ENCODE measurements around the gene KATNIP. TPM values are rescaled to one million over a fixed set of nuclear protein-coding genes. Genes with fewer than 3 reads are reported as not detected.
A peak's percentile ranks its signal among the peaks of the same experiment; 100 is the strongest.

KATNIP gene
- total and polyA plus RNA-seq, 9 of the 15 experiments (the other 6 are each of a cell fraction or from before 2014, with no cell fraction given): 1.7 to 13.2 (median 8.0) TPM

GRCh38 chr16:27571433-27572326 is 21.7 kb downstream of the KATNIP start:
- ChIA-PET POLR2A (interaction anchor here (1.0 to 1.6 kb wide), 2 partner anchors 9 to 58 kb away, joined by 3 to 5 read pairs; no protein-coding TSS in a partner anchor), CTCF (ENCODE audit: low intra/inter-chr PET ratio) (no interaction called here)
- in situ Hi-C loops (cut with MboI): no loop called here
- no peak overlapping the region for H3K27ac ChIP-seq (ENCODE audit: extremely low read depth, low read depth, low read length)
- peaks cover 2% of the 10 kb centered on the region; the same call in 1 of the 3 replicates for H3K36me3 ChIP-seq (ENCODE audit: control insufficient read depth, insufficient read depth, low read length)
- no peak overlapping the region for H3K4me3 ChIP-seq
- BruUV-seq (replicated peaks): no TSS peak
- 0 out of 3 replicates have a peak, but pooled peaks cover 2% of the 10 kb centered on the region for H3K79me2 ChIP-seq (ENCODE audit: control insufficient read depth, insufficient read depth, low read length)
- H3K4me2 ChIP-seq (ENCODE audit: insufficient read depth, low read length): no peak overlapping the region
- intact Hi-C loops (cut with micrococcal nuclease): no loop called here
- H3K4me1 ChIP-seq (replicated peaks in 1 of 2; ENCODE audit: control insufficient read depth in 2 of 2, insufficient read depth in 2 of 2, low read length in 2 of 2): peaks cover 4 to 5% of the 10 kb centered on the region in 2 experiments
- H3K9ac ChIP-seq (ENCODE audit: insufficient read depth in 1 of 2, low read depth in 2 of 2, low read length in 2 of 2): peak overlapping the region in 1 of 2 experiments; percentile 77; a peak in 2 of 4 replicates
- no peak overlapping the region for H2AFZ ChIP-seq (ENCODE audit: low read depth, low read length)
- FAIRE-seq: no peak
- no peak for DNase-seq (ENCODE audit: extremely low read depth in 1 of 4, low spot score in 3 of 4)
- no peaks in the 10 kb centered on the region for H3K27me3 ChIP-seq (ENCODE audit: control insufficient read depth in 2 of 2, insufficient read depth in 2 of 2, low read length in 2 of 2)
- no peaks in the 10 kb centered on the region for H3K9me3 ChIP-seq (replicated peaks; ENCODE audit: control insufficient read depth, insufficient read depth, low read depth, low read length)
- 71% methylated on average over 7 of the region's 8 CpGs for WGBS (ENCODE audit: insufficient coverage, low coverage, missing lambda C conversion rate)
- no peaks in the 10 kb centered on the region for H3K9me1 ChIP-seq (ENCODE audit: control insufficient read depth, insufficient read depth, low read length)
- ATAC-seq: no peak
- no peaks in the 10 kb centered on the region for H4K20me1 ChIP-seq (replicated peaks; ENCODE audit: control insufficient read depth, insufficient read depth, low read length)
- TF ChIP-seq RBM17 (IDR thresholded peaks at IDR 0.05; ENCODE audit: borderline replicate concordance, low read depth, low read length) (no peak), ZC3H11A (IDR thresholded peaks at IDR 0.05; ENCODE audit: low read depth, low read length) (no peak), KAT2B (IDR thresholded peaks at IDR 0.05; ENCODE audit: low read depth, low read length) (no peak), MTA3 (IDR thresholded peaks at IDR 0.05; ENCODE audit: borderline replicate concordance) (no peak), VEZF1 (CRISPR knock-in tag; IDR thresholded peaks at IDR 0.05) (no peak), ZFP36 (IDR thresholded peaks at IDR 0.05; ENCODE audit: low read depth, low read length, partially characterized antibody) (no peak), KAT8 (IDR thresholded peaks at IDR 0.05; ENCODE audit: low read depth) (no peak), ZNF41 (CRISPR knock-in tag; conservative IDR thresholded peaks at IDR 0.05) (no peak), CBX3 (IDR thresholded peaks at IDR 0.05; ENCODE audit: borderline replicate concordance in 1 of 2, low read length in 2 of 2) (no peak), NCOA2 (IDR thresholded peaks at IDR 0.05; ENCODE audit: partially characterized antibody in 2 of 2) (no peak), ZNF668 (CRISPR knock-in tag; IDR thresholded peaks at IDR 0.05) (no peak), DDX20 (tag; IDR thresholded peaks at IDR 0.05; ENCODE audit: low read depth) (no peak), RFX5 (IDR thresholded peaks at IDR 0.05; ENCODE audit: low read depth, low read length) (no peak), BACH1 (tag; IDR thresholded peaks at IDR 0.05) (no peak), ZFPM2 (CRISPR knock-in tag; IDR thresholded peaks at IDR 0.05) (no peak), SFPQ (IDR thresholded peaks at IDR 0.05; ENCODE audit: low read depth, low read length) (no peak), MBD2 (IDR thresholded peaks at IDR 0.05; ENCODE audit: borderline replicate concordance, low read depth) (no peak)

All from K562 (cell line).